ENCODE data around the gene ECI2. TPM values are rescaled to one million over a fixed set of nuclear protein-coding genes. Genes with fewer than 3 reads are reported as not detected.

Gene ECI2
- total and polyA plus RNA-seq, 2 donors (not counting 1 experiment from before 2014, with no cell fraction given) = 15.2 to 28.3 TPM

DNA sequence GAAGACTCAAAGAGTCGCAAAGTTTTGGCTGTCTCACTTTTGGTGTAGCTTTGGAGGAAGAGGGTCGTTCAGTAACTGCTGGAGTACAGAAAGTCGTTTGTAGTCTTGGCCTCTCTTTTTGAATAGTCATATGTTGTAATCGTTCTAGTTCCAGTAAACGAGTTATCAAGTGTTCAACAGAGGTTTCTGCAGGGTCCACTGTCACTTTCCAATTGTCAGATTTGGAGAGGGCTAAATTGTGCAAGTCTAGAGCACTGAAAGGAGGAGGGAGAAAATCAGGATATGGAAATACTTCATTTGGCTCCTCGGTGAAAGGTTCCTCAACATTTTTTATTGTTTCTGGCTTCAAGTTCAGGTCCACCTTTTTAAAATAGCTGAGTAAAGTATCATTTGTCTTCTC lies 66.2 kb downstream of the ECI2 start:
- H3K27me3 Mint-ChIP-seq = no peaks in the 10 kb centered on the region
- 81% methylated on average over 5 of the region's 6 CpGs for WGBS (ENCODE audit: insufficient coverage)
- POLR2A ChIA-PET = no interaction called here
- no peaks in the 10 kb centered on the region for H3K4me1 Mint-ChIP-seq
- H3K9me3 Mint-ChIP-seq (ENCODE audit: insufficient read depth) = no peaks in the 10 kb centered on the region
- H3K27ac Mint-ChIP-seq = no peak overlapping the region
- CTCF ChIA-PET = interaction anchor here (3.7 kb wide), 1 partner anchor 87 kb away, joined by 13 read pairs; no protein-coding TSS in a partner anchor
- no peak overlapping the region for H3K27ac ChIP-seq (ENCODE audit: low read length in 2 of 2)
- no peaks in the 10 kb centered on the region for H3K9me3 ChIP-seq (ENCODE audit: control extremely low read depth in 1 of 3, control insufficient read depth in 2 of 3, insufficient read depth in 1 of 3, low read length in 2 of 3)
- H3K79me2 ChIP-seq (ENCODE audit: control insufficient read depth, insufficient read depth, low read length) = no peaks in the 10 kb centered on the region
- no peaks in the 10 kb centered on the region for H3K4me1 ChIP-seq (ENCODE audit: control insufficient read depth in 2 of 2, insufficient read depth in 2 of 2, low read length in 2 of 2)
- TF ChIP-seq, protein P1, sequence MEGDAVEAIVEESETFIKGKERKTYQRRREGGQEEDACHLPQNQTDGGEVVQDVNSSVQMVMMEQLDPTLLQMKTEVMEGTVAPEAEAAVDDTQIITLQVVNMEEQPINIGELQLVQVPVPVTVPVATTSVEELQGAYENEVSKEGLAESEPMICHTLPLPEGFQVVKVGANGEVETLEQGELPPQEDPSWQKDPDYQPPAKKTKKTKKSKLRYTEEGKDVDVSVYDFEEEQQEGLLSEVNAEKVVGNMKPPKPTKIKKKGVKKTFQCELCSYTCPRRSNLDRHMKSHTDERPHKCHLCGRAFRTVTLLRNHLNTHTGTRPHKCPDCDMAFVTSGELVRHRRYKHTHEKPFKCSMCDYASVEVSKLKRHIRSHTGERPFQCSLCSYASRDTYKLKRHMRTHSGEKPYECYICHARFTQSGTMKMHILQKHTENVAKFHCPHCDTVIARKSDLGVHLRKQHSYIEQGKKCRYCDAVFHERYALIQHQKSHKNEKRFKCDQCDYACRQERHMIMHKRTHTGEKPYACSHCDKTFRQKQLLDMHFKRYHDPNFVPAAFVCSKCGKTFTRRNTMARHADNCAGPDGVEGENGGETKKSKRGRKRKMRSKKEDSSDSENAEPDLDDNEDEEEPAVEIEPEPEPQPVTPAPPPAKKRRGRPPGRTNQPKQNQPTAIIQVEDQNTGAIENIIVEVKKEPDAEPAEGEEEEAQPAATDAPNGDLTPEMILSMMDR (IDR thresholded peaks at IDR 0.05) = no peak
- no peak for TF ChIP-seq EZH2 (IDR thresholded peaks at IDR 0.05; ENCODE audit: borderline replicate concordance, insufficient read depth, low read depth, low read length, poor library complexity, severe bottlenecking)
- H3K27me3 ChIP-seq (replicated peaks in 1 of 4; ENCODE audit: control extremely low read depth in 1 of 4, control insufficient read depth in 3 of 4, insufficient read depth in 4 of 4, low read length in 3 of 4) = no peaks in the 10 kb centered on the region
- no peak for ATAC-seq (ENCODE audit: low read depth)
- H4K20me1 ChIP-seq (ENCODE audit: control insufficient read depth, insufficient read depth, low read length, poor library complexity, severe bottlenecking) = no peaks in the 10 kb centered on the region
- H3K4me2 ChIP-seq (replicated peaks; ENCODE audit: low read depth, low read length, poor library complexity, severe bottlenecking) = no peak overlapping the region
- no peak for DNase-seq
- H2AFZ ChIP-seq (ENCODE audit: insufficient read depth, low read depth, low read length, poor library complexity, severe bottlenecking) = no peak overlapping the region
- H3K4me3 Mint-ChIP-seq = no peak overlapping the region
- intact Hi-C loops (cut with micrococcal nuclease) = no loop called here
- H3K4me3 ChIP-seq (ENCODE audit: control extremely low read depth in 1 of 5, extremely low read depth in 1 of 5, insufficient read depth in 1 of 5, low read depth in 2 of 5, low read length in 4 of 5) = no peak overlapping the region
- peaks cover 0 to 6% of the 10 kb centered on the region in 2 experiments for H3K36me3 ChIP-seq (replicated peaks in 1 of 2; ENCODE audit: control extremely low read depth in 1 of 2, control insufficient read depth in 1 of 2, extremely low read depth in 1 of 2, insufficient read depth in 2 of 2, low read length in 1 of 2)
- H3K9ac ChIP-seq (ENCODE audit: low read length) = no peak overlapping the region

- H3K27ac ChIP-seq (ENCODE audit: low read length in 2 of 2) = no peak overlapping the region
- no peaks in the 10 kb centered on the region for H4K20me1 ChIP-seq (ENCODE audit: control insufficient read depth, insufficient read depth, low read length, poor library complexity, severe bottlenecking)
- no peaks in the 10 kb centered on the region for H3K4me1 ChIP-seq (ENCODE audit: control insufficient read depth in 2 of 2, insufficient read depth in 2 of 2, low read length in 2 of 2)
- POLR2A ChIA-PET = no interaction called here
- CTCF ChIA-PET = interaction anchor here (0.7 to 3.7 kb wide), 3 partner anchors 9 to 88 kb away, joined by 3 to 13 read pairs (median 4); no protein-coding TSS in a partner anchor
- H3K27me3 ChIP-seq (replicated peaks in 1 of 4; ENCODE audit: control extremely low read depth in 1 of 4, control insufficient read depth in 3 of 4, insufficient read depth in 4 of 4, low read length in 3 of 4) = no peaks in the 10 kb centered on the region
- no peaks in the 10 kb centered on the region for H3K79me2 ChIP-seq (ENCODE audit: control insufficient read depth, insufficient read depth, low read length)
- intact Hi-C loops (cut with micrococcal nuclease) = no loop called here
- DNase-seq = no peak
- H2AFZ ChIP-seq (ENCODE audit: insufficient read depth, low read depth, low read length, poor library complexity, severe bottlenecking) = no peak overlapping the region
- no peaks in the 10 kb centered on the region for H3K27me3 Mint-ChIP-seq
- no peak overlapping the region for H3K4me2 ChIP-seq (replicated peaks; ENCODE audit: low read depth, low read length, poor library complexity, severe bottlenecking)
- no peaks in the 10 kb centered on the region for H3K9me3 Mint-ChIP-seq (ENCODE audit: insufficient read depth)
- no peak overlapping the region for H3K27ac Mint-ChIP-seq
- TF ChIP-seq EZH2 (IDR thresholded peaks at IDR 0.05; ENCODE audit: borderline replicate concordance, insufficient read depth, low read depth, low read length, poor library complexity, severe bottlenecking) = no peak
- TF ChIP-seq, protein P1 (IDR thresholded peaks at IDR 0.05) = no peak
- no peak overlapping the region for H3K4me3 Mint-ChIP-seq
- H3K4me3 ChIP-seq (ENCODE audit: control extremely low read depth in 1 of 5, extremely low read depth in 1 of 5, insufficient read depth in 1 of 5, low read depth in 2 of 5, low read length in 4 of 5) = no peak overlapping the region
- peaks cover 6 to 14% of the 10 kb centered on the region in 2 experiments for H3K36me3 ChIP-seq (replicated peaks in 1 of 2; ENCODE audit: control extremely low read depth in 1 of 2, control insufficient read depth in 1 of 2, extremely low read depth in 1 of 2, insufficient read depth in 2 of 2, low read length in 1 of 2)
- no CpG with 5 or more reads among the region's 1 CpG for WGBS (ENCODE audit: insufficient coverage)
- no peaks in the 10 kb centered on the region for H3K9me3 ChIP-seq (ENCODE audit: control extremely low read depth in 1 of 3, control insufficient read depth in 2 of 3, insufficient read depth in 1 of 3, low read length in 2 of 3)
- no peak overlapping the region for H3K9ac ChIP-seq (ENCODE audit: low read length)
- H3K4me1 Mint-ChIP-seq = no peaks in the 10 kb centered on the region
- no peak for ATAC-seq (ENCODE audit: low read depth)
These were observed 67.7 kb downstream of the ECI2 start for GRCh38 chr6:4067673-4068072.

Measured in B cell (primary cell).